HCT116 (cell line): ENCODE data around the gene CLEC20A. TPM values are rescaled to one million over a fixed set of nuclear protein-coding genes. Genes with fewer than 3 reads are reported as not detected.

Experiments
- ATAC-seq: fragments of 200-7000 bp; cut with Tn5 transposase; 2 replicates; pipeline ENCODE4 v1.9.1; 2020; ENCODE audit warnings: mild to moderate bottlenecking, moderate library complexity
- BruUV-seq: library from RNA; stranded (reverse); fragments of 400-500 nt; replicated peaks from 2 replicates; lab custom pipeline; 2021; lab: Mats Ljungman, UMichigan
- CTCF ChIA-PET: fragments of 300-600 bp; sonication (Branson Sonifier 250); formaldehyde crosslinking; loops from one replicate; lab custom pipeline; 2021; ENCODE audit warnings: antibody characterized with exemption; lab: Charles Lee
- POLR2A ChIA-PET: fragments of 300-600, 350-600 bp; sonication (Branson Sonifier 250); formaldehyde crosslinking; loops from one replicate; lab custom pipeline; 2021; ENCODE audit warnings: antibody characterized with exemption; lab: Charles Lee
- RAD21 ChIA-PET, 2 experiments: fragments of 300-600 bp; sonication (Branson Sonifier 250); formaldehyde crosslinking; loops; one replicate each; lab custom pipeline; 2023; ENCODE audit warnings: low total read pairs in 2 of 2; ENCODE audit not compliant: uncharacterized antibody in 2 of 2, unreplicated experiment in 2 of 2, low non-redundant PET in 1 of 2; lab: Charles Lee
- DNase-seq: peaks from one replicate; pipeline ENCODE4 v3.0.0-alpha.2; 2010; ENCODE audit warnings: low read depth, low spot score
- H2AFZ ChIP-seq: fragments of 200-600 bp; shearing (Covaris generic), sonication (generic); 2 replicates; pipeline ENCODE4 v1.6.1; 2017; ENCODE audit warnings: low read depth, mixed run types, mixed read lengths, antibody characterized with exemption, low read length; ENCODE audit not compliant: poor library complexity, severe bottlenecking
- H3K27ac ChIP-seq: 2 replicates; pipeline ENCODE4 v1.5.1; 2012; ENCODE audit warnings: low read depth, low read length
- H3K27me3 ChIP-seq: fragments of 200-600 bp; sonication (generic); 2 replicates; pipeline ENCODE4 v1.6.1; 2016; ENCODE audit warnings: mixed run types, low read length, mixed read lengths; ENCODE audit not compliant: insufficient read depth
- H3K36me3 ChIP-seq, 2 experiments: fragments of 200-500 bp in 1 of 2; fragments of 200-600 bp in 1 of 2; sonication (Bioruptor generic) in 1 of 2; sonication (generic) in 1 of 2; 2 replicates each; pipeline versions ENCODE4 v1.5.1 to v1.6.1; 2014 to 2016; ENCODE audit warnings: low read length in 2 of 2, inconsistent platforms in 1 of 2, mixed read lengths in 1 of 2, mixed run types in 1 of 2; ENCODE audit not compliant: insufficient read depth in 2 of 2, control insufficient read depth in 1 of 2
- H3K4me1 ChIP-seq, 2 experiments: fragments of 200-600 bp in 1 of 2; sonication (generic) in 1 of 2; 2 replicates each; pipeline versions ENCODE4 v1.5.1 to v1.6.1; 2012 to 2017; ENCODE audit warnings: low read length in 2 of 2, inconsistent platforms in 1 of 2, mild to moderate bottlenecking in 1 of 2, mixed read lengths in 1 of 2, mixed run types in 1 of 2, moderate library complexity in 1 of 2; ENCODE audit not compliant: insufficient read depth in 2 of 2, control insufficient read depth in 1 of 2
- H3K4me2 ChIP-seq: fragments of 200-600 bp; sonication (generic); 2 replicates; pipeline ENCODE4 v1.6.1; 2017; ENCODE audit warnings: mixed run types, low read length, mixed read lengths
- H3K4me3 ChIP-seq, 2 experiments: fragments of 200-600 bp in 1 of 2; sonication (generic) in 1 of 2; replicated peaks in 1 of 2; 2 replicates each; pipeline ENCODE4 v1.5.1; 2011 to 2016; ENCODE audit warnings: low read length in 2 of 2, control low read depth in 1 of 2, low read depth in 1 of 2, mild to moderate bottlenecking in 1 of 2, mixed read lengths in 1 of 2, mixed run types in 1 of 2
- H3K79me2 ChIP-seq: fragments of 200-600 bp; sonication (generic); 2 replicates; pipeline ENCODE4 v1.6.1; 2017; ENCODE audit warnings: mild to moderate bottlenecking, mixed run types, low read length, moderate library complexity, mixed read lengths; ENCODE audit not compliant: insufficient read depth
- H3K9ac ChIP-seq: fragments of 200-600 bp; sonication (generic); 2 replicates; pipeline ENCODE4 v1.6.1; 2016; ENCODE audit warnings: low read length, mixed read lengths
- H3K9me2 ChIP-seq: fragments of 200-600 bp; sonication (generic), shearing (Covaris generic); 2 replicates; pipeline ENCODE4 v1.6.1; 2017; ENCODE audit warnings: mixed run types, mild to moderate bottlenecking, moderate library complexity; ENCODE audit not compliant: insufficient read depth
- H3K9me3 ChIP-seq, 2 experiments: fragments of 200-500 bp in 1 of 2; fragments of 200-600 bp in 1 of 2; sonication (Bioruptor generic) in 1 of 2; sonication (generic) in 1 of 2; 2 replicates each; pipeline ENCODE4 v1.6.1; 2014 to 2017; ENCODE audit warnings: low read length in 2 of 2, mixed read lengths in 2 of 2, inconsistent platforms in 1 of 2, low read depth in 1 of 2, mild to moderate bottlenecking in 1 of 2, mixed run types in 1 of 2, moderate library complexity in 1 of 2; ENCODE audit not compliant: control insufficient read depth in 1 of 2, insufficient read depth in 1 of 2
- H4K20me1 ChIP-seq: fragments of 200-600 bp; sonication (generic), shearing (Covaris generic); 2 replicates; pipeline ENCODE4 v1.6.1; 2017; ENCODE audit warnings: mixed run types, mild to moderate bottlenecking, moderate library complexity; ENCODE audit not compliant: insufficient read depth
- ATF3 ChIP-seq: IDR thresholded peaks from 2 replicates; pipeline ENCODE4 v1.6.1; 2012
- CBX3 ChIP-seq: IDR thresholded peaks from 2 replicates; pipeline ENCODE4 v1.6.1; 2012; ENCODE audit warnings: low read depth
- EGR1 ChIP-seq: IDR thresholded peaks from 2 replicates; pipeline ENCODE4 v1.6.1; 2012; ENCODE audit warnings: low read depth
- EZH2phosphoT487 ChIP-seq: fragments of 200-600 bp; IDR thresholded peaks from 2 replicates; pipeline ENCODE4 v1.6.1; 2018; ENCODE audit warnings: antibody characterized with exemption, borderline replicate concordance
- MAX ChIP-seq: IDR thresholded peaks from 2 replicates; pipeline ENCODE4 v1.6.1; 2012
- POLR2A ChIP-seq: IDR thresholded peaks from 2 replicates; pipeline ENCODE4 v1.7.0; 2011; ENCODE audit warnings: borderline replicate concordance; ENCODE audit not compliant: insufficient read depth, insufficient read length; ENCODE audit errors: extremely low read depth
- RAD21 ChIP-seq: IDR thresholded peaks from 2 replicates; pipeline ENCODE4 v1.6.1; 2012; ENCODE audit warnings: low read depth, mild to moderate bottlenecking
- REST ChIP-seq: IDR thresholded peaks from 2 replicates; pipeline ENCODE4 v1.6.1; 2012; ENCODE audit warnings: low read depth
- TCF7L2 ChIP-seq: IDR thresholded peaks from 2 replicates; pipeline ENCODE4 v1.7.0; 2011; ENCODE audit warnings: borderline replicate concordance, inconsistent platforms; ENCODE audit not compliant: insufficient read depth, insufficient read length; ENCODE audit errors: extremely low read depth
- YY1 ChIP-seq: IDR thresholded peaks from 2 replicates; pipeline ENCODE4 v1.6.1; 2011; ENCODE audit warnings: low read length, low read depth, moderate library complexity, mild to moderate bottlenecking; ENCODE audit not compliant: insufficient replicate concordance; ENCODE audit errors: extremely low read depth
- ZBTB33 ChIP-seq: IDR thresholded peaks from 2 replicates; pipeline ENCODE4 v1.6.1; 2011; ENCODE audit warnings: mild to moderate bottlenecking, low read length, moderate library complexity; ENCODE audit not compliant: insufficient replicate concordance; ENCODE audit errors: extremely low read depth
- ZFX ChIP-seq: fragments of 450-650 bp; IDR thresholded peaks from 2 replicates; pipeline ENCODE4 v1.6.1; 2017
- intact Hi-C: fragments of 100-400 bp; cut with micrococcal nuclease; formaldehyde crosslinking; loops from 2 replicates; pipeline ENCODE4 v1.10.0; 2022
- total RNA-seq: library from RNA; stranded (reverse); gene quantifications from one replicate; pipeline ENCODE4 v1.2.1, GENCODE V29; 2021; ENCODE audit not compliant: unreplicated experiment

CLEC20A gene
- total RNA-seq, 1 experiment from 2014 or later = not detected

GRCh38 chr1:178536329-178536728 lies 39.6 kb upstream of the CLEC20A start:
- H3K9me3 ChIP-seq = no peaks in the 10 kb centered on the region
- no peak for DNase-seq
- no peak for TF ChIP-seq MAX
- no peaks in the 10 kb centered on the region for H3K27me3 ChIP-seq
- H3K36me3 ChIP-seq = no peaks in the 10 kb centered on the region
- no peaks in the 10 kb centered on the region for H3K9me2 ChIP-seq
- ATAC-seq = no peak
- peak overlapping the region; percentile 69 for H3K4me2 ChIP-seq
- H3K4me1 ChIP-seq = peaks cover 29 to 57% of the 10 kb centered on the region in 2 experiments
- peak overlapping the region; percentile 59 for H3K27ac ChIP-seq
- CTCF ChIA-PET = interaction anchor here (1.0 to 5.8 kb wide), 5 partner anchors 34 to 481 kb away, joined by 3 to 42 read pairs (median 6); no protein-coding TSS in a partner anchor
- no TSS peak for BruUV-seq
- H2AFZ ChIP-seq = peak overlapping the region; percentile 81
- H3K9ac ChIP-seq = 0 out of 2 replicates have a peak overlapping the region, but pooled peaks have one; percentile 15
- RAD21 ChIA-PET = no interaction called here
- H4K20me1 ChIP-seq = no peaks in the 10 kb centered on the region
- POLR2A ChIA-PET = interaction anchor here (0.8 kb wide), 1 partner anchor 481 kb away, joined by 5 read pairs; no protein-coding TSS in a partner anchor
- H3K79me2 ChIP-seq = no peaks in the 10 kb centered on the region
- intact Hi-C loops = loop anchor here (10.0 kb wide), 2 partner anchors 698 to 1058 kb away; partner anchors contain the start of gene TDRD5
- peak overlapping the region in 1 of 2 experiments; percentile 42; a peak in 1 of 4 replicates for H3K4me3 ChIP-seq

GRCh38 chr1:178534137-178534868 lies 37.5 kb upstream of the CLEC20A start:
- ATAC-seq (no peak), DNase-seq (no peak)
- ChIA-PET POLR2A (no interaction called here), CTCF (interaction anchor here (1.1 kb wide), 1 partner anchor 9 kb away, joined by 3 read pairs; no protein-coding TSS in a partner anchor), RAD21 (interaction anchor here in 1 of 2 experiments (0.7 kb wide), 1 partner anchor 468 kb away, joined by 3 read pairs; no protein-coding TSS in a partner anchor)
- Histone ChIP-seq H3K27ac (no peak overlapping the region), H3K9ac (no peak overlapping the region), H3K9me3 (no peaks in the 10 kb centered on the region), H2AFZ (no peak overlapping the region), H3K4me1 (peaks cover 41 to 68% of the 10 kb centered on the region in 2 experiments), H3K4me2 (no peak overlapping the region), H3K27me3 (no peaks in the 10 kb centered on the region), H3K4me3 (no peak overlapping the region), H3K79me2 (no peaks in the 10 kb centered on the region), H3K9me2 (no peaks in the 10 kb centered on the region), H3K36me3 (no peaks in the 10 kb centered on the region), H4K20me1 (no peaks in the 10 kb centered on the region)
- intact Hi-C loops = loop anchor here (10.0 kb wide), 2 partner anchors 700 to 1060 kb away; partner anchors contain the start of gene TDRD5
- BruUV-seq = no TSS peak
- TF ChIP-seq ZFX (no peak), ATF3 (no peak), ZBTB33 (no peak), EGR1 (no peak), CBX3 (no peak), POLR2A (no peak), EZH2phosphoT487 (no peak), YY1 (no peak), TCF7L2 (no peak), RAD21 (no peak), REST (no peak)
